ENCODE results near the gene PFN3. TPM values are rescaled to one million over a fixed set of nuclear protein-coding genes. Genes with fewer than 3 reads are reported as not detected.

The PFN3 gene
- total RNA-seq, 1 experiment from 2014 or later, result not detected

DNA sequence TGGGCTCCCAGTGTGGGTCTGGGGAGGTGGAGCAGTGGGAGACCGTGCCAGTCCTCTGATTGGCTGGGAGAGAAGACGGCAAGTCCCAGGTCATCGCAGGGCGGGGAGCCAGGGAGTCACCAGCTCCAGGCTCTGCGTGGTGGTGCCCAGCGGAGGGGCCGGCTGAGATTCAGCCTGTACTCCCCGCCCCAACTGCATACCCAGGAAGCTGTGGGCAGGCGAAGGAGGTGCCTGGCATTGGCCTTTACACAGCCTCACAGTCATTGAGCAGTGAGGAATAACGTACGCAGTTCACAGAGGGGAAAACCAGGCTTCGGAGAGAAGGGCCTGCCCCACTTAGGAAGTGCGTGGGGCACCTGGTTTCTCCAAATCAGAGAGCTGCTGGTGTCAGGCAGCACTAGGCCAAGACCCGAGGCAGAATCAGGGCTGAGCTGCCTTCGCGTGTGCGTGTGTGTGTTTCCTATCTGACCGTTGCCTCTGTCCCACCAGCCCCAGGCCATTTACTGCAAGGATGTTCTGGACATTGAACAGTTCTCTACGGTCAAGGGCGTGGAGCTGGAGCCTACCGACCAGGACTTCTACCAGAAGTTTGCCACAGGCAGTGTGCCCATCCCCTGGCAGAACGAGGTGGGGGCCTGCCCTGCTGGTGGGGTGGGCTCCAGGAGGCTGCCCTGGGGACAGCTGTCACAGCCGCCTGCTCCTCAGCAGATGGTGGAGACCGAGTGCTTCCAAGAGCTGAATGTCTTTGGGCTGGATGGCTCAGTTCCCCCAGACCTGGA, 39.9 kb upstream of the PFN3 start:
- in situ Hi-C loops (cut with HindIII; ENCODE audit: low sequenced_read_pairs), result loop anchor here (10.0 kb wide), 1 partner anchor 96 kb away; no protein-coding TSS in a partner anchor
- DNase-seq (ENCODE audit: low spot score), result no peak

DNA sequence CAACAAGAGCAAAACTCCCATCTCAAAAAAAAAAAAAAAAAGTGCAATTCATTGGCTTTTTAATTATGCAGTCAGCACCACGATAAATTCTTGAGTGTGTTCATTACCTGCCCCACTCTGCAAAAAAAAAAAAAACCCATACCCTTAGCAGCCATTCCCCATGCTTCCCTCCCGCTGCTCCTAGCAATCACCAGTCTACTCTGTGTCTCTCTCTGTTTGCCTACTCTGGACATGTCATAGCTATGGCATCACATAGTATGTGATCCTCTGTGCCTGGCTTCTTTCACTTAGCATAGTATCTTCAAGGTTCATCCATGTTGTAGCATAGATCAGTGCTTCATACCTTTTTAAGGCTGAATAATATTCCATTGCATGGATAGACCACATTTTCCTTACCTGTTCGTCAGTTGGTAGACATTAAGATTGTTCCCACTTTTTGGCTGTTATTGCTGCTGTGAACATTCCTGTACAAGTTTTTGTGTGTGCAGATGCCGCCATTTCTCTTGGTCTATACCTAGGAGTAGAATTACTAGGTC, 39.1 kb upstream of the PFN3 start:
- in situ Hi-C loops (cut with HindIII; ENCODE audit: low sequenced_read_pairs), result loop anchor here (10.0 kb wide), 1 partner anchor 95 kb away; no protein-coding TSS in a partner anchor
- DNase-seq (ENCODE audit: low spot score), result no peak

GRCh38 chr5:177438468-177438867, 38.0 kb upstream of the PFN3 start:
- in situ Hi-C loops (cut with HindIII; ENCODE audit: low sequenced_read_pairs), result no loop called here

GRCh38 chr5:177437623-177438022, 37.2 kb upstream of the PFN3 start:
- in situ Hi-C loops (cut with HindIII; ENCODE audit: low sequenced_read_pairs), result no loop called here
- DNase-seq (ENCODE audit: low spot score), result no peak

More at GRCh38 chr5:177438468-177438867, 38.0 kb upstream of the PFN3 start:
- no peak for DNase-seq (ENCODE audit: low spot score)

DNA sequence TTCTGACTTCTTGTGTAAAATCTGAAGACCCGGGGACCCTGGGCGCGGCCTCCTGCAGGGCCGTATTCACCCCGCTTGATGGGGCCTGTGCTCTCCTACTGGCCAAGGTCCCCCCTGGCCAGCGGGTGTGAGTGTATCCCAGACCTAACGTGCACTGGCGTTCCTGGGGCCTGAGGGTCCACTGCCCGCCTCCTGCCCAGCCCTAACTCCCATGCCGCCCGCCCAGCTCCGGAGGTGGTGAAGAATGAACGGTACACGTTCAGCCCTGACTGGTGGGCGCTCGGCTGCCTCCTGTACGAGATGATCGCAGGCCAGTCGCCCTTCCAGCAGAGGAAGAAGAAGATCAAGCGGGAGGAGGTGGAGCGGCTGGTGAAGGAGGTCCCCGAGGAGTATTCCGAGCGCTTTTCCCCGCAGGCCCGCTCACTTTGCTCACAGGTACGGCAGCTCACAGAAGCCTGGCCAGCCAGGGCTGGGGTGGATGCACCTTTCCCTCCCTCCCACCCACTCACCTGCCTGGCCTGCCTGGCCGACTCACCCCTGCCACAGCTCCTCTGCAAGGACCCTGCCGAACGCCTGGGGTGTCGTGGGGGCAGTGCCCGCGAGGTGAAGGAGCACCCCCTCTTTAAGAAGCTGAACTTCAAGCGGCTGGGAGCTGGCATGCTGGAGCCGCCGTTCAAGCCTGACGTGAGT, 35.5 kb upstream of the PFN3 start:
- no peak for DNase-seq (ENCODE audit: low spot score)

DNA sequence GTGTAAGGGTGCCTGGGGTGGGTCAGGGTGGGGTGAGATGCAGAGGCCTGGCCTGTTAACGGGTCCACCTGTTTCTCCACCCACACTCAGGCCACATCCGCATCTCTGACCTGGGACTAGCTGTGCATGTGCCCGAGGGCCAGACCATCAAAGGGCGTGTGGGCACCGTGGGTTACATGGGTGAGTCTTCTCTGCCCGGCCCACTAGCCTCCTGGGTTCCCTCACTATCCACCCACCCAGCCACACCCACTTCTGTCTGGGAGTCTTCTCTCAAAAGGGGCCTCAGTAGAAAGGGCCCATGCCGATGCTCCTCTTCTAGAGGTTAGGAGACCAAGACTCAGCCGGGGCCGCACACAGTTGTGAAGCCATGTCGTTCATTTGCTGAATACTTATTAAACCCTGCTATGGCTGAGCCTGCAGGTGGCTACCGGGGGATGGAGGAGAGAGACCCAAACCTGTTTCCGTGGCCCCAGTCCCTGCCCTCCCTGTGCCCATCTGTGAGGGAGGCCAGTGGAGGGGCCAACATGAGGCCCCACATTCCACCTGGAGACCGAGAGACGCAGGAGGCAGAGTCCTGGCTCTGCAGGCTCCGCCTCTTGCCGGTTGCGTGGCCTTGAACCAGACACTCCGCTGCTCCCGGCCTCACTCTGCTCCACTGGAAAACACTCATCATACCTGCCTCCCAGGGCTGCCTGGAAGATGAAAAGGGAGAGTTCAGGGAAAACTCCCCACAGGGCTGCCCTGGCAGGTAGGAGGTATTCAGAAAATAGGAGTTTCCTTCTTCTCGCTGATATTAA, 34.7 kb upstream of the PFN3 start:
- no peak for DNase-seq (ENCODE audit: low spot score)
- in situ Hi-C loops (cut with HindIII; ENCODE audit: low sequenced_read_pairs), result no loop called here

More for the DNA sequence above, 35.5 kb upstream of the PFN3 start:
- in situ Hi-C loops (cut with HindIII; ENCODE audit: low sequenced_read_pairs), result no loop called here

DNA sequence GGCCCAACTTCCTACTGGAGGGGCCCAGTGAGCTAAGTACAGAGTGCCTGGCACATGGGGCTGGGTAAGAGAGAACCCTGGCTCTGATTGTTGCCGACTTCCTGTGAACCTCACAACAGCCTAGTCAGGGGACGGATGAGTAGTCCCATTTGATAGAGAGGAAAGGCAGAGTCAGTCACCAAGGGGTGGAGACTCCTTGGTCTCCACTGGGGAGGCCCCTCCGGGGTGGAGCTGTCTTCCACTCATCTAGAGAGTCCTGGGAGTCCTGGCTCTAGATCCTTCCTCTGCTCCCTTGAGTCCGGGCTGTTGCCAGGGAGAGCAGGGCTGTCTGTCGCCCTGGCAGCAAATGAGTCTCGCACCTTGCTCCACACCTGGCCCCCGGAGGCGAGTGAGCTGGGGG, 34.0 kb upstream of the PFN3 start:
- in situ Hi-C loops (cut with HindIII; ENCODE audit: low sequenced_read_pairs), result no loop called here
- no peak for DNase-seq (ENCODE audit: low spot score)

- in situ Hi-C loops (cut with HindIII; ENCODE audit: low sequenced_read_pairs), result no loop called here
- DNase-seq (ENCODE audit: low spot score), result no peak
These were observed 33.3 kb upstream of the PFN3 start for GRCh38 chr5:177433658-177434217.

DNA sequence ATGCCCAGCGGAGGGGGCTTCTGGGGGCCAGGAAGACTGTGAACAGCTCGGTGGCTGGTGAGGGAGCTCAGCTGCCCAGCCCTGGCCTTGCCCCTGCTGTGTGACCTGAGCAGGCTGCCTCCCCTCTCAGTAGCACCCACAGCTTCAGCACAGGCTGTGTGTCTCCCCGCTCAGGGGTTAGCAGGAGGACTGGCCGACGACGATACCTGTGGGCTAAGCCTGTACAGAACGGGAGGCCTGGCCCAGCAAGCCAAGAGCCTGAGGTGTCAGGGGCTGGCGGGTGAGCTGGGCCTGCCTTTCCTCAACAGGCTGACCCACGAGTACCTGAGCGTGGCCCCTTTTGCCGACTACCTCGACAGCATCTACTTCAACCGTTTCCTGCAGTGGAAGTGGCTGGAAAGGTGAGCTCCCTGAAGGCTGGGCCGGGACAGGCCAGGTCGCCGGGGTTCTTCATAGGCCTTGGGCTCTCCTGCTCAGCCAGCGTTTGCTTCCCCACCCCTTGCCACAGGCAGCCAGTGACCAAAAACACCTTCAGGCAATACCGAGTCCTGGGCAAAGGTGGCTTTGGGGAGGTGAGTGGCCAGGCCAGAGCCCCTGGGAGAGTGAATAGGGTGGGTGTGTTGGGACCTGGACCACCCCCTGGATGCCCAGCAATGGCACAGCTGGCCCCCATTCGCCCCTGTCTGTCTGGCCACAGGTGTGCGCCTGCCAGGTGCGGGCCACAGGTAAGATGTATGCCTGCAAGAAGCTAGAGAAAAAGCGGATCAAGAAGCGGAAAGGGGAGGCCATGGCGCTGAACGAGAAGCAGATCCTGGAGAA, 32.6 kb upstream of the PFN3 start:
- in situ Hi-C loops (cut with HindIII; ENCODE audit: low sequenced_read_pairs), result no loop called here
- DNase-seq (ENCODE audit: low spot score), result no peak

- DNase-seq (ENCODE audit: low spot score), result no peak
- in situ Hi-C loops (cut with HindIII; ENCODE audit: low sequenced_read_pairs), result no loop called here
These were observed 31.8 kb upstream of the PFN3 start for GRCh38 chr5:177432143-177432838.

DNA sequence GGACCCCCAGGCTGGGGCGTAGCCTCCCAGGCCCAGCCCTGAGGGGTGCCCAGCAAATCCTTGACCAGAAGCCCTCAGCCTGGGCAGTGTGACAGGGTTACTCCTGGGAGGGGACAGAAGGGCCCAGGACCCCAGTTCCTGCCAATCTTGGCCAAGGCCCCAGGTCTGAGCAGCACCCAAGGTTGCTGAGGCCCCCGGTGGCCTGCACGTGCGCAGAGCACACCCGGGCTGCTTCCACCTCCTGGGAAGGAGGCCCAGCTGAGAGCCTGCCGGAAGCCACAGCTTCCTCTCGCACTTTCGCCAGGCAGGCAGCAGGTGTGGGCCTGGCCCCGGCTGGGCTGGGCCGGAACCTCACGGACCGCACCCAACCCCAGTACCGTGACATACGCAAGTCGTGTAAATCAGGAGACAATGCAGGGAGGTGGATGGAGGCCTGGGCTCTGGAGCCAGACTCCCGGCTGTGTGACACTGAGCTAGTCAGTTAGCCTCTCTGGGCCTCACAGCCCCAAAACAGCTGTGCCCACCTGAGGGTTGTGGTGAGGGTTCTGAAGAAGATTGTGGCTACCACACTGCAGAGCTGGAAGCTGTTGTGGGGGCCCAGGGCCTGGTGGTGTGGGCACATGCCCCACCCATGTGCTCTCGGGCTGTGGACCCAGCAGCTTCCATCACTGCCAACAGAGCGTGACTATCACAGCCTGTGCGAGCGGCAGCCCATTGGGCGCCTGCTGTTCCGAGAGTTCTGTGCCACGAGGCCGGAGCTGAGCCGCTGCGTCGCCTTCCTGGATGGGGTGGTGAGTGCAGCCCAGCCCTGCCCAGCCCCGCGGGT, 31.1 kb upstream of the PFN3 start:
- peak; percentile 72 for DNase-seq (ENCODE audit: low spot score)
- in situ Hi-C loops (cut with HindIII; ENCODE audit: low sequenced_read_pairs), result no loop called here

DNA sequence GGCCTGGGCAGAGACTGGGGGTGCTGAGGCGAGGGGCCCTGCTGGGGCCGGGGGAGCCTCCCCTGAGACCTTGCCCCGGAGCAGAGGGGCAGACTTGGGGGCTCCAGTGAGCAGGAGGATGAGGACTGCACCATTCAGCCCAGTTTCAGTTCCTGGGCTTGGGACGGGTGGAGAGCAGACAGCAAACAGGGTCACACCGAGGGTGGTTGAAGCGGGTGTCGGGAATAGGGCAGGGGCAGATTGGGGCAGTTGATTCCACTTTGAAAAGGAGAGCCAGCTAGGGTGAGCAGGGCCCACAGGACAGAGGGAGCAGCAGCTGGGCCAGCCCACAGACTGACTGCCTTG, 30.5 kb upstream of the PFN3 start:
- in situ Hi-C loops (cut with HindIII; ENCODE audit: low sequenced_read_pairs), result no loop called here
- no peak for DNase-seq (ENCODE audit: low spot score)

- in situ Hi-C loops (cut with HindIII; ENCODE audit: low sequenced_read_pairs), result no loop called here
- DNase-seq (ENCODE audit: low spot score), result no peak
These were observed 29.9 kb upstream of the PFN3 start for GRCh38 chr5:177430140-177430951.

DNA sequence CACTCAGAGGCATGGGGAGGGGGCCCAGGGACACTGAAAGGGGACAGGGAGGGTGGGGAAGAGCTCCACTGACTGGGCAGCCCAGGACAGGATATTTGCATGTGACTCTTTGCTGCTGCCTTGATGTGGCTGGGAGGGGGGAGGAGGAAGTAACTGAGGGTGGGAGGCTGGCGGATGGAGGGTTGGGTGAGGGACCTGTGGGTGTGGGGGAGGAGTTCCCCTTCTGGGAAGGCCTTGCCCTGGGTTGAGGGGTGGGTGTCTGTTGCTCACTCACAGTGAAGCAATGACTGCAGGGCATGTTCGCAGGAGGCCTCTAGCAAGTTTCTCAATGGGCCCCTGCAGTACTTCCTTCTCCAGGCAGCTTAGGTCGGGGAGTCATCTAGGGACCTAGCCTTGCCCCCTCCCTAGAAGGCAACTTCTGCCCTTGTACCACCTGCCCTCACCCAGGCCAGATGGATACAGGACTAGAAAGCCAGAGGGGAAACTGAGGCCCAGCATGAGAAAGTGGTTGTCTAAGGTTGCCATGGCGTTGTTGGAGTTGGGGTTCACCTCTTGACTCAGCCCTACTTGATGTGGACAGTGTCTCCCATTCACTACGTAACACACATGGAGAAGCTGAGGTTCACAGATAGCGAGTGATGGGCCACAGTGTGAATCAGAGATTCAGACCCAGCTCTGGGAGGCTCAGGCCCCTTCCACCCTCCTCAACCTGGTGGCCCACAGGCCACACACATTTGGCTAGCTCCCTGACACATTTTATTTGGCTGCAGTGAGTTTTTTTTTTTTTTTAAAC, 29.0 kb upstream of the PFN3 start:
- in situ Hi-C loops (cut with HindIII; ENCODE audit: low sequenced_read_pairs), result no loop called here
- no peak for DNase-seq (ENCODE audit: low spot score)

- in situ Hi-C loops (cut with HindIII; ENCODE audit: low sequenced_read_pairs), result no loop called here
- no peak for DNase-seq (ENCODE audit: low spot score)
These were observed 28.2 kb upstream of the PFN3 start for GRCh38 chr5:177428574-177429217.
